ENCODE results near the gene FLNB. TPM values are rescaled to one million over a fixed set of nuclear protein-coding genes. Genes with fewer than 3 reads are reported as not detected.

FLNB gene
- total RNA-seq, 1 donor from 2014 or later, result 40.4 TPM

DNA sequence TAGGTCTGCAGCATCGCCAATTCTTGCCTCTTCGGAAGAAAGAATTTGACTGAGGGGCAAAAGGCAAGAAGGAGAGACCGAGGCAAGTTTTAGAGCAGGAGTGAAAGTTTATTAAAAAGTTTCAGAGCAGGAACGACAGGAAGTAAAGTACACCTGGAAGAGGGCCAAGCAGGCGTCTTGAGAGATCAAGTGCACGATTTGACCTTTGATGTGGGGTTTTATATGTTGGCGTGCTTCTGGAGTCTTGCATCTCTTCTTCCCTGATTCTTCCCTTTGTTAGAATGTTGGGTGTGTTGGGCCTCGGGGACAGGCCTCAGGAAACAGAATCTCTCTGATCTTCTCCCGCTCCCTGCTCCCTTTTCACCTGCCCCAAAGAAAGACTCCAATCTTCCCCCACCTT lies 40.6 kb upstream of the FLNB start:
- Mint-ChIP-seq H3K36me3 (ENCODE audit: low read depth) (no peaks in the 10 kb centered on the region), H3K27ac (ENCODE audit: unreplicated experiment) (no peak overlapping the region), H3K9me3 (no peaks in the 10 kb centered on the region), H3K27me3 (ENCODE audit: low read depth) (no peaks in the 10 kb centered on the region), H3K4me1 (peaks cover 15% of the 10 kb centered on the region), H3K4me3 (no peak overlapping the region)
- TF ChIP-seq, protein P1, sequence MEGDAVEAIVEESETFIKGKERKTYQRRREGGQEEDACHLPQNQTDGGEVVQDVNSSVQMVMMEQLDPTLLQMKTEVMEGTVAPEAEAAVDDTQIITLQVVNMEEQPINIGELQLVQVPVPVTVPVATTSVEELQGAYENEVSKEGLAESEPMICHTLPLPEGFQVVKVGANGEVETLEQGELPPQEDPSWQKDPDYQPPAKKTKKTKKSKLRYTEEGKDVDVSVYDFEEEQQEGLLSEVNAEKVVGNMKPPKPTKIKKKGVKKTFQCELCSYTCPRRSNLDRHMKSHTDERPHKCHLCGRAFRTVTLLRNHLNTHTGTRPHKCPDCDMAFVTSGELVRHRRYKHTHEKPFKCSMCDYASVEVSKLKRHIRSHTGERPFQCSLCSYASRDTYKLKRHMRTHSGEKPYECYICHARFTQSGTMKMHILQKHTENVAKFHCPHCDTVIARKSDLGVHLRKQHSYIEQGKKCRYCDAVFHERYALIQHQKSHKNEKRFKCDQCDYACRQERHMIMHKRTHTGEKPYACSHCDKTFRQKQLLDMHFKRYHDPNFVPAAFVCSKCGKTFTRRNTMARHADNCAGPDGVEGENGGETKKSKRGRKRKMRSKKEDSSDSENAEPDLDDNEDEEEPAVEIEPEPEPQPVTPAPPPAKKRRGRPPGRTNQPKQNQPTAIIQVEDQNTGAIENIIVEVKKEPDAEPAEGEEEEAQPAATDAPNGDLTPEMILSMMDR (conservative IDR thresholded peaks at IDR 0.05), result no peak
- DNase-seq (ENCODE audit: low read depth, low spot score), result no peak

DNA sequence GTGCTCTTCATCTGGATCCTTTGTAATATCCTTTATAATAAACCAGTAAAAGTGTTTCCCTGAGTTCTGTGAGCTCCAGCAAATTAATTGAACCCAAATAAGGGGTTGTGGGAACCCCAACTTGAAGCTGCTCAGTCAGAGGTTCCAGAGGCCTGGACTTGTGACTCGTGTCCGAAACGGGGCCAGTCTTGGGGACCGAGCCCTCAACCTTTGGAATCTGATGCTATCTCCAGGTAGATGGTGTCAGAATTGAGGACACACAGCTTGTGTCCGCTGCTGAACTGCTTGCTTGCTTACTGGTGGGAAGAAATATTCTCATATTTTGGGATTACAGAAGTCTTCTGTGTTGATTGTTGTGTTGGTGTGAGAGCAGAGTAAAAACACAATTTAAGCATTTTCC lies 39.7 kb upstream of the FLNB start:
- H3K36me3 Mint-ChIP-seq (ENCODE audit: low read depth), result no peaks in the 10 kb centered on the region
- H3K4me3 Mint-ChIP-seq, result no peak overlapping the region
- H3K4me1 Mint-ChIP-seq, result peaks cover 15% of the 10 kb centered on the region
- no peaks in the 10 kb centered on the region for H3K27me3 Mint-ChIP-seq (ENCODE audit: low read depth)
- H3K9me3 Mint-ChIP-seq, result no peaks in the 10 kb centered on the region
- no peak overlapping the region for H3K27ac Mint-ChIP-seq (ENCODE audit: unreplicated experiment)
- DNase-seq (ENCODE audit: low read depth, low spot score), result no peak
- TF ChIP-seq, protein P1 (conservative IDR thresholded peaks at IDR 0.05), result no peak

DNA sequence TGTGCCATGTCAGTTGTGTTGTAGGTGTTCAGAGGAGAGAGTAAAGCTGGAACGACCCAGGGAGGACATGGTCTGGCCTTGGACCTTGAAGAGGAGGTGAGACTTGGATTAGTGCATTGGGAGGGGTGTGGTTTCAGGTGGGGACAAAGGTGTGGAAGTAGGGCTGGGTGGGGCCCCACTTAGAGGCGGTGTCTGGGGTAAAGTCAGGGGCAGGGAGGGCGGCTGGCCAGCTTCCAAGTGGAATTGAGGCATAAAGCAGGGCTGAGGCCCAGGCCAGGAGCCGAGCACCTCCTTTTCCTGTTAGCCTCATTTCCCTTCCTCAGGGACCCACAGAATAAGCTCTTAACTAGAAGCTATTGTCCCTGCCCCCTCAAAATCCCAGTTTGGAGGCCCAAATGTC lies 36.2 kb upstream of the FLNB start:
- Mint-ChIP-seq H3K4me1 (peaks cover 21% of the 10 kb centered on the region), H3K27me3 (ENCODE audit: low read depth) (no peaks in the 10 kb centered on the region), H3K4me3 (no peak overlapping the region), H3K36me3 (ENCODE audit: low read depth) (no peaks in the 10 kb centered on the region), H3K27ac (ENCODE audit: unreplicated experiment) (peak overlapping the region; percentile 89), H3K9me3 (no peaks in the 10 kb centered on the region)
- DNase-seq (ENCODE audit: low read depth, low spot score), result no peak
- TF ChIP-seq, protein P1 (conservative IDR thresholded peaks at IDR 0.05), result no peak

DNA sequence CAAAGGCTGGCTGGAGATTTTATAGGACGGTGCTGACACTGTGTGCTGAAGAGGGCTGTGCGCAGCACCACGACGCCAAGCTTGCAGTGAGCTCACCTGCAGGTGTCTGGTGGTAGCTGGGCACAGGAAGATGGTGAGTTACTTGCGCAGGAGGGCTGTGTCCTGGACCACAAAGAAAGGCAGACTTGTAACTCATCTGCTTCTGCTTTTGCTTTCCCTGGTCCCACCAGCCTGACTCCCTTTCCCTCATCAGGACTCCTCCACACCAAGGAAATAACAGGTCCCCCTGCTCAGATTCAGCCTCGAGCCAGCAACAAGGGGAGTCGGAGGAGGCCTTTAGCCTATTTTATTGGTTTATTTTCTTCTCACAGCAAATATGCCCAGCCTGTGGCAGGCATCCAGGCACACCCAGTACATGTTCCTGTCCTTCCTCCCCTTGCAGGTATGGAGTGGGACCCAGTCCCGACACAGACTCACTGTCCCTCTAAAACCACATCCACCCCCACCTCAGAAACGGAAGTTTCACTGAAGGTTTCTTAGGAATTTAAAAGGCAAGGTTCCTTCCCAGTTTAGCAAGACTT lies 35.6 kb upstream of the FLNB start:
- Mint-ChIP-seq H3K36me3 (ENCODE audit: low read depth) (no peaks in the 10 kb centered on the region), H3K9me3 (no peaks in the 10 kb centered on the region), H3K27me3 (ENCODE audit: low read depth) (no peaks in the 10 kb centered on the region), H3K4me3 (no peak overlapping the region), H3K27ac (ENCODE audit: unreplicated experiment) (no peak overlapping the region), H3K4me1 (peaks cover 21% of the 10 kb centered on the region)
- no peak for DNase-seq (ENCODE audit: low read depth, low spot score)
- TF ChIP-seq, protein P1 (conservative IDR thresholded peaks at IDR 0.05), result no peak

DNA sequence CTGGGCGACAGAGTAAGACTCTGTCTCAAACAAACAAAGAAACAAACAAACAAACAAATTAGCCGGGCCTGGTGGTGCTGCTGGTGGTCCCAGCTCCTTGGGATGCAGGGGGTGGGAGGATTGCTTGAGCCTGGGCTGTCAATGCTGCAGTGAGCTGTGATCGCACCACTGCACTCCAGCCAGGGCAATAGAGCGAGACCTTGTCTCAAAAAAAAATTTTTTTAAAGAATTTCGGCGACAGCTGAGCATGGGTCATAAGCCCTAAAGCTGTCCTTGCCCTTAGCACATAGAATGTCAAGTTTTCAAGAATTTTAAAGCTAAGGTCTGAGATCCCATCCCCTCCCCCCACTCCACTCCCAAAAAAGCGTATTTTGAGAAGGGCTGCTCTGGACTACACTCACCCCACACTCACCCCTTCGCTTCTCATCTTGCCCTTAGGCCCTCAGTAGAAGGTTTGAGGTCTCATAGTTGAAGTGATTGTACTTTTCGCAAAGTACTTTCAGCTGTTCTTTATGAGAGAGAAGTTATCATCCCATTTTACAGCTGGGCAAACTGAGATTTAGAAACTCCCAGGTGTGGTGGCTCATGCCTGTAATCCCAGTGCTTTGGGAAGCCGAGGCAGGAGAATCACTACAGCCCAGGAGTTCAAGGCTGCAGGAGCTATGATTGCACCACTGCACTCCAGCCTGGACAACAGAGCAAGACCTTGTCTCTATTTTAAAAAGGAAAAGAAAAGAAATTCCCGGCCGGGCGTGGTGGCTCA lies 34.3 kb upstream of the FLNB start:
- Mint-ChIP-seq H3K27ac (ENCODE audit: unreplicated experiment) (no peak overlapping the region), H3K36me3 (ENCODE audit: low read depth) (no peaks in the 10 kb centered on the region), H3K4me1 (peaks cover 21% of the 10 kb centered on the region), H3K9me3 (no peaks in the 10 kb centered on the region), H3K4me3 (no peak overlapping the region), H3K27me3 (ENCODE audit: low read depth) (no peaks in the 10 kb centered on the region)
- DNase-seq (ENCODE audit: low read depth, low spot score), result no peak
- TF ChIP-seq, protein P1 (conservative IDR thresholded peaks at IDR 0.05), result no peak

All from neural crest cell (in vitro differentiated cells).